ENCODE measurements around the gene SWAP70. TPM values are rescaled to one million over a fixed set of nuclear protein-coding genes. Genes with fewer than 3 reads are reported as not detected.
A peak's percentile ranks its signal among the peaks of the same experiment; 100 is the strongest.

The SWAP70 gene
- total and polyA plus RNA-seq, 10 donors = 34.9 to 130 (median 108) TPM

GRCh38 chr11:9763301-9763700 is 99.4 kb downstream of the SWAP70 start:
- no peak for TF ChIP-seq POLR2AphosphoS5 (IDR thresholded peaks at IDR 0.05)
- TF ChIP-seq POLR2A (IDR thresholded peaks at IDR 0.05) = no peak
- no peak for TF ChIP-seq CTCF (IDR thresholded peaks at IDR 0.05 in 8 of 11, conservative IDR thresholded peaks at IDR 0.05 in 3 of 11)

GRCh38 chr11:9765320-9766101 is 101.6 kb downstream of the SWAP70 start:
- H3K36me3 ChIP-seq = no peaks in the 10 kb centered on the region
- no peaks in the 10 kb centered on the region for H3K27me3 ChIP-seq (replicated peaks in 1 of 7)
- H3K9me3 ChIP-seq = no peaks in the 10 kb centered on the region
- H3K4me3 ChIP-seq = no peak overlapping the region
- peaks cover 0 to 17% (median 5%) of the 10 kb centered on the region in 6 donors for H3K4me1 ChIP-seq
- 48 to 68% (median 59%) methylated on average over 4 to 5 of the region's 5 CpGs for WGBS, 5 donors
- intact Hi-C loops (cut with DNase I; ENCODE audit: low total_unique reads) = no loop called here
- no peak for DNase-seq
- peak in 1 of 3 donors; percentile 47 for TF ChIP-seq POLR2AphosphoS5 (IDR thresholded peaks at IDR 0.05)
- TF ChIP-seq POLR2A (IDR thresholded peaks at IDR 0.05) = no peak
- peak overlapping the region in 7 of 8 donors; percentile 46 to 70 (median 60) for H3K27ac ChIP-seq

More at GRCh38 chr11:9763301-9763700, 99.4 kb downstream of the SWAP70 start:
- Histone ChIP-seq H3K36me3 (no peaks in the 10 kb centered on the region), H3K27me3 (replicated peaks in 1 of 7) (no peaks in the 10 kb centered on the region), H3K4me3 (no peak overlapping the region), H3K4me1 (peaks cover 5 to 39% (median 22%) of the 10 kb centered on the region in 6 donors), H3K27ac (no peak overlapping the region), H3K9me3 (no peaks in the 10 kb centered on the region)
- DNase-seq = no peak
- WGBS, 5 donors = 92 to 97% (median 94%) methylated on average over 1 of the region's 1 CpG
- intact Hi-C loops (cut with DNase I; ENCODE audit: low total_unique reads) = loop anchor here (5.0 kb wide), 1 partner anchor 549 kb away; no protein-coding TSS in a partner anchor

GRCh38 chr11:9769621-9770020 is 105.7 kb downstream of the SWAP70 start:
- no peak for TF ChIP-seq POLR2A (IDR thresholded peaks at IDR 0.05)
- TF ChIP-seq POLR2AphosphoS5 (IDR thresholded peaks at IDR 0.05) = no peak
- no peak for TF ChIP-seq CTCF (IDR thresholded peaks at IDR 0.05 in 8 of 11, conservative IDR thresholded peaks at IDR 0.05 in 3 of 11)
- peaks cover 0 to 14% (median 3%) of the 10 kb centered on the region in 6 donors for H3K4me1 ChIP-seq
- H3K27ac ChIP-seq = no peak overlapping the region
- 71 to 95% (median 85%) methylated on average over 4 of the region's 4 CpGs for WGBS, 5 donors
- no peak for DNase-seq
- no peak overlapping the region for H3K4me3 ChIP-seq
- intact Hi-C loops (cut with DNase I; ENCODE audit: low total_unique reads) = no loop called here
- H3K36me3 ChIP-seq = no peaks in the 10 kb centered on the region
- no peaks in the 10 kb centered on the region for H3K9me3 ChIP-seq
- no peaks in the 10 kb centered on the region for H3K27me3 ChIP-seq (replicated peaks in 1 of 7)

- H3K4me3 ChIP-seq = no peak overlapping the region
- TF ChIP-seq CTCF (IDR thresholded peaks at IDR 0.05 in 8 of 11, conservative IDR thresholded peaks at IDR 0.05 in 3 of 11) (no peak), POLR2A (IDR thresholded peaks at IDR 0.05) (no peak), POLR2AphosphoS5 (IDR thresholded peaks at IDR 0.05) (no peak)
- WGBS, 5 donors = 92 to 100% (median 96%) methylated on average over 1 of the region's 1 CpG
- H3K36me3 ChIP-seq = no peaks in the 10 kb centered on the region
- H3K4me1 ChIP-seq = no peaks in the 10 kb centered on the region
- no peaks in the 10 kb centered on the region for H3K27me3 ChIP-seq (replicated peaks in 1 of 7)
- H3K27ac ChIP-seq = no peak overlapping the region
- intact Hi-C loops (cut with DNase I; ENCODE audit: low total_unique reads) = no loop called here
- no peak for DNase-seq
- no peaks in the 10 kb centered on the region for H3K9me3 ChIP-seq
These were observed 107.2 kb downstream of the SWAP70 start for GRCh38 chr11:9771071-9771511.

All from spleen (tissue), 11 donors.